K562 (cell line): Measurements from ENCODE around the gene HOXC11. TPM values are rescaled to one million over a fixed set of nuclear protein-coding genes. Genes with fewer than 3 reads are reported as not detected.

Experiments
- ATAC-seq: fragments of 200-7000 bp; cut with Tn5 transposase; 3 replicates; pipeline ENCODE4 v1.9.1; 2020; ENCODE audit warnings: moderate library complexity
- BruUV-seq: library from RNA; stranded (reverse); fragments of 400-500 nt; replicated peaks from 2 replicates; lab custom pipeline; 2021; lab: Mats Ljungman, UMichigan
- CTCF ChIA-PET: fragments of 300-600 bp; formaldehyde crosslinking; extraction: SDS; loops from one replicate; lab custom pipeline; 2021; ENCODE audit warnings: low intra/inter-chr PET ratio; lab: Yijun Ruan, JAX
- POLR2A ChIA-PET: fragments of 300-600, 350-650 bp; sonication (Branson Sonifier 250); formaldehyde crosslinking; extraction: SDS; loops from one replicate; lab custom pipeline; 2021; ENCODE audit warnings: antibody characterized with exemption, inconsistent platforms; lab: Yijun Ruan, JAX
- DNase-seq, 4 experiments: peaks; one replicate each; pipeline versions ENCODE4 v3.0.0 to v3.0.0-alpha.2; 2011 to 2018; ENCODE audit warnings: low spot score in 3 of 4, mixed read lengths in 3 of 4; ENCODE audit errors: extremely low read depth in 1 of 4
- FAIRE-seq: peaks from 2 replicates; lab custom pipeline; 2011; peaks lifted over from hg19 to GRCh38; lab: Jason Lieb, UNC
- H2AFZ ChIP-seq: 2 replicates; pipeline ENCODE4 v1.6.0; 2011; ENCODE audit warnings: low read depth, low read length, control low read depth, inconsistent platforms
- H3K27ac ChIP-seq: fragments of 200-600 bp; 3 replicates; pipeline ENCODE4 v1.8.0; 2011; ENCODE audit warnings: low read depth, mild to moderate bottlenecking, control low read depth, inconsistent platforms, low read length, moderate library complexity, mixed read lengths; ENCODE audit errors: extremely low read depth
- H3K27me3 ChIP-seq, 2 experiments: fragments of 300-600 bp in 1 of 2; 2 replicates in 1 of 2; 3 replicates in 1 of 2; pipeline versions ENCODE4 v1.6.0 to v1.8.0; 2011; ENCODE audit warnings: inconsistent platforms in 2 of 2, low read length in 2 of 2, mild to moderate bottlenecking in 1 of 2, mixed read lengths in 1 of 2, moderate library complexity in 1 of 2; ENCODE audit not compliant: control insufficient read depth in 2 of 2, insufficient read depth in 2 of 2
- H3K36me3 ChIP-seq: fragments of 300-600 bp; 3 replicates; pipeline ENCODE4 v1.8.0; 2011; ENCODE audit warnings: mild to moderate bottlenecking, low read length, inconsistent platforms; ENCODE audit not compliant: control insufficient read depth, insufficient read depth
- H3K4me1 ChIP-seq, 2 experiments: fragments of 200-600 bp in 1 of 2; replicated peaks in 1 of 2; 2 replicates in 1 of 2; 3 replicates in 1 of 2; pipeline versions ENCODE4 v1.5.1 to v1.8.0; 2011; ENCODE audit warnings: inconsistent platforms in 2 of 2, low read length in 2 of 2, mild to moderate bottlenecking in 1 of 2, mixed read lengths in 1 of 2, moderate library complexity in 1 of 2; ENCODE audit not compliant: control insufficient read depth in 2 of 2, insufficient read depth in 2 of 2
- H3K4me2 ChIP-seq: 2 replicates; pipeline ENCODE4 v1.6.1; 2011; ENCODE audit warnings: low read length, control low read depth, inconsistent platforms, mixed read lengths; ENCODE audit not compliant: insufficient read depth
- H3K4me3 ChIP-seq: fragments of 200-600 bp; sonication (generic), shearing (Covaris generic); 2 replicates; pipeline ENCODE4 v1.5.1; 2016; ENCODE audit warnings: control low read depth, inconsistent platforms
- H3K79me2 ChIP-seq: fragments of 200-600 bp; 3 replicates; pipeline ENCODE4 v1.8.0; 2011; ENCODE audit warnings: low read length, inconsistent platforms; ENCODE audit not compliant: control insufficient read depth, insufficient read depth
- H3K9ac ChIP-seq, 2 experiments: 2 replicates each; pipeline versions ENCODE4 v1.6.0 to v1.6.1; 2011; ENCODE audit warnings: low read depth in 2 of 2, low read length in 2 of 2, control low read depth in 1 of 2, inconsistent platforms in 1 of 2, mild to moderate bottlenecking in 1 of 2, mixed read lengths in 1 of 2; ENCODE audit not compliant: insufficient read depth in 1 of 2
- H3K9me1 ChIP-seq: one replicate; pipeline ENCODE4 v1.6.0; 2011; ENCODE audit warnings: inconsistent platforms, mild to moderate bottlenecking, low read length, moderate library complexity; ENCODE audit not compliant: control insufficient read depth, insufficient read depth
- H3K9me3 ChIP-seq: replicated peaks from 2 replicates; pipeline ENCODE4 v1.5.1; 2011; ENCODE audit warnings: low read depth, low read length, inconsistent platforms; ENCODE audit not compliant: control insufficient read depth, insufficient read depth
- H4K20me1 ChIP-seq: replicated peaks from 2 replicates; pipeline ENCODE4 v1.6.1; 2011; ENCODE audit warnings: low read length, inconsistent platforms, mixed read lengths; ENCODE audit not compliant: control insufficient read depth, insufficient read depth
- ARID2 ChIP-seq: fragments of 450-650 bp; IDR thresholded peaks from 2 replicates; pipeline ENCODE4 v1.6.1; 2017; ENCODE audit warnings: antibody characterized with exemption, mild to moderate bottlenecking
- BACH1 ChIP-seq: fragments of 200-800 bp; sonication (Bioruptor generic); IDR thresholded peaks from 2 replicates; pipeline ENCODE4 v1.6.1; 2016; ENCODE audit warnings: missing genetic modification characterization, missing compliant biosample characterization
- BRD4 ChIP-seq: fragments of 200-600 bp; sonication (generic); IDR thresholded peaks from 2 replicates; pipeline ENCODE4 v1.6.1; 2017; ENCODE audit warnings: inconsistent platforms
- CCAR2 ChIP-seq: fragments of 200-400 bp; formaldehyde crosslinking; IDR thresholded peaks from 2 replicates; pipeline ENCODE4 v1.6.1; 2017; ENCODE audit warnings: mild to moderate bottlenecking, low read depth, low read length
- MECOM ChIP-seq: fragments of 250-450 bp; sonication (Bioruptor Pico); IDR thresholded peaks from 2 replicates; pipeline ENCODE4 v1.8.0; 2022; ENCODE audit warnings: inconsistent platforms
- SOX6 ChIP-seq: fragments of 450-650 bp; IDR thresholded peaks from 2 replicates; pipeline ENCODE4 v1.6.1; 2014; ENCODE audit warnings: mild to moderate bottlenecking
- TEAD1 ChIP-seq, 2 experiments: fragments of 450-650 bp in 1 of 2; sonication (generic) in 1 of 2; formaldehyde crosslinking; IDR thresholded peaks; 2 replicates each; pipeline versions ENCODE4 v1.4.0 to v1.8.0; 2020 to 2022; ENCODE audit warnings: mild to moderate bottlenecking in 2 of 2, missing genetic modification reagents in 1 of 2
- TOE1 ChIP-seq, 2 experiments: fragments of 450-650 bp in 1 of 2; sonication (generic) in 1 of 2; formaldehyde crosslinking in 1 of 2; IDR thresholded peaks; 2 replicates each; pipeline versions ENCODE4 v1.7.1 to v1.8.0; 2016 to 2022; ENCODE audit warnings: borderline replicate concordance in 2 of 2, mild to moderate bottlenecking in 2 of 2, antibody characterized with exemption in 1 of 2, inconsistent platforms in 1 of 2, low read depth in 1 of 2, missing genetic modification reagents in 1 of 2, moderate library complexity in 1 of 2
- ZNF146 ChIP-seq: IDR thresholded peaks from one replicate; pipeline ENCODE4 v1.6.1; 2018; ENCODE audit warnings: missing compliant biosample characterization; ENCODE audit not compliant: unreplicated experiment
- ZNF408 ChIP-seq: fragments of 250-450 bp; sonication (Bioruptor Pico); IDR thresholded peaks from 2 replicates; pipeline ENCODE4 v1.4.0; 2020; ENCODE audit warnings: low read depth, mild to moderate bottlenecking, moderate library complexity
- ZNF586 ChIP-seq: fragments of 450-650 bp; formaldehyde crosslinking; conservative IDR thresholded peaks from 2 replicates; pipeline ENCODE4 v1.4.0; 2020; ENCODE audit warnings: mild to moderate bottlenecking, moderate library complexity
- ZNF695 ChIP-seq: fragments of 450-650 bp; formaldehyde crosslinking; IDR thresholded peaks from 2 replicates; pipeline ENCODE4 v1.4.0; 2020; ENCODE audit warnings: mild to moderate bottlenecking, moderate library complexity
- WGBS: fragments of 100-300 bp; shearing (Covaris generic); methylation state at CpG from one replicate; pipeline ENCODE4 v1.1.6; 2016; ENCODE audit warnings: low coverage, mixed read lengths; ENCODE audit not compliant: insufficient coverage; ENCODE audit errors: missing lambda C conversion rate; 5-methylcytosine and 5-hydroxymethylcytosine counted together
- in situ Hi-C: fragments of 300-500 bp; cut with MboI; formaldehyde crosslinking; loops from 4 replicates; pipeline ENCODE4 v1.15.0; 2018; ENCODE audit warnings: inconsistent platforms, mixed read lengths
- intact Hi-C: fragments of 100-400 bp; cut with micrococcal nuclease; formaldehyde crosslinking; loops from 2 replicates; pipeline ENCODE4 v1.14.2; 2022
- polyA plus RNA-seq, 8 experiments: library from polyadenylated mRNA; depleted of rRNA in 4 of 8; stranded (reverse) in 5 of 8; unstranded in 3 of 8; fragments of >200 nt; fragmentation: Nextera tagmentation in 2 of 8; fragmentation: Illumina TruSeq in 1 of 8; extraction: Ambion mirVana in 2 of 8; extraction: Trizol in 1 of 8; gene quantifications; 2 replicates each; pipeline versions ENCODE4 v1.2.1 to v1.2.3, GENCODE V29; 2011 to 2014; ENCODE audit warnings: inconsistent platforms in 1 of 8, missing spikeins in 1 of 8
- total RNA-seq, 7 experiments: library from RNA; depleted of rRNA in 6 of 7; stranded (reverse); fragments of >200 nt in 6 of 7; fragmentation: Illumina TruSeq in 2 of 7; extraction: Trizol in 2 of 7; gene quantifications; 2 replicates each; pipeline versions ENCODE4 v1.2.1 to v1.2.3, GENCODE V29; 2011 to 2021; ENCODE audit warnings: low replicate concordance in 1 of 7
- TF ChIP-seq, protein P1 (sequence below), 2 experiments: fragments of 450-650 bp; IDR thresholded peaks; 2 replicates each; pipeline ENCODE4 v1.6.1; 2016
- TF ChIP-seq, protein P2 (sequence below): fragments of 450-650 bp; formaldehyde crosslinking; IDR thresholded peaks from 2 replicates; pipeline ENCODE4 v1.4.0; 2022; ENCODE audit warnings: mild to moderate bottlenecking, moderate library complexity
- TF ChIP-seq, protein P3 (sequence below): fragments of 450-650 bp; conservative IDR thresholded peaks from 2 replicates; pipeline ENCODE4 v1.6.1; 2016; ENCODE audit warnings: missing genetic modification characterization, low read depth, mild to moderate bottlenecking, missing compliant biosample characterization, moderate library complexity
- TF ChIP-seq, protein P4 (sequence below): fragments of 450-650 bp; formaldehyde crosslinking; IDR thresholded peaks from 2 replicates; pipeline ENCODE4 v1.4.0; 2020; ENCODE audit warnings: mild to moderate bottlenecking

The HOXC11 gene
- total and polyA plus RNA-seq, 9 of the 15 experiments (the other 6 are each of a cell fraction or from before 2014, with no cell fraction given) = not detected

DNA sequence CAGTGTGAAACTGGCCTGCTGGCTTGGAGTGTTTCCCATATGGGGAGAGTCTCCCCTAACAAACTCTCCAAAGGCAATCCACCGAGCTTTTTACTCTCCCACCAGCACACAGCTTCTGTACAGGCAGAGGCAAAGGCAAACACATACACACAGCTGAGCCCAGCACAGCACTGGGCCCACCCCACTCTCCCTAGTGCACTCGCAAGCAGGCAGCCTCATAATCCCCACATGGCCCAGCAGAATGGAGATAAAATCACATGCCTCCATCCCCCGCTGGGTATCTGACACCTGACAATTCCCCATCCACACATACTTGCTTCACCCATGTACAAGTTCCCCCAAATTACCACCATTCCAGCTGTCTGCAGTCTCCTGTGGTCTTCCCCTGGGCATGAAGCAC is 14.8 kb upstream of the HOXC11 start:
- FAIRE-seq = no peak
- POLR2A ChIA-PET = interaction anchor here (0.6 kb wide), 1 partner anchor 18 kb away, joined by 3 read pairs; no protein-coding TSS in a partner anchor
- TF ChIP-seq, protein P1, sequence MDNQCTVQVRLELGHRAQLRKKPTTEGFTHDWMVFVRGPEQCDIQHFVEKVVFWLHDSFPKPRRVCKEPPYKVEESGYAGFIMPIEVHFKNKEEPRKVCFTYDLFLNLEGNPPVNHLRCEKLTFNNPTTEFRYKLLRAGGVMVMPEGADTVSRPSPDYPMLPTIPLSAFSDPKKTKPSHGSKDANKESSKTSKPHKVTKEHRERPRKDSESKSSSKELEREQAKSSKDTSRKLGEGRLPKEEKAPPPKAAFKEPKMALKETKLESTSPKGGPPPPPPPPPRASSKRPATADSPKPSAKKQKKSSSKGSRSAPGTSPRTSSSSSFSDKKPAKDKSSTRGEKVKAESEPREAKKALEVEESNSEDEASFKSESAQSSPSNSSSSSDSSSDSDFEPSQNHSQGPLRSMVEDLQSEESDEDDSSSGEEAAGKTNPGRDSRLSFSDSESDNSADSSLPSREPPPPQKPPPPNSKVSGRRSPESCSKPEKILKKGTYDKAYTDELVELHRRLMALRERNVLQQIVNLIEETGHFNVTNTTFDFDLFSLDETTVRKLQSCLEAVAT (IDR thresholded peaks at IDR 0.05) = no peak
- TF ChIP-seq SOX6 = no peak
- TF ChIP-seq, protein P2, sequence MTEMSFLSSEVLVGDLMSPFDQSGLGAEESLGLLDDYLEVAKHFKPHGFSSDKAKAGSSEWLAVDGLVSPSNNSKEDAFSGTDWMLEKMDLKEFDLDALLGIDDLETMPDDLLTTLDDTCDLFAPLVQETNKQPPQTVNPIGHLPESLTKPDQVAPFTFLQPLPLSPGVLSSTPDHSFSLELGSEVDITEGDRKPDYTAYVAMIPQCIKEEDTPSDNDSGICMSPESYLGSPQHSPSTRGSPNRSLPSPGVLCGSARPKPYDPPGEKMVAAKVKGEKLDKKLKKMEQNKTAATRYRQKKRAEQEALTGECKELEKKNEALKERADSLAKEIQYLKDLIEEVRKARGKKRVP (CRISPR knock-in tag) = no peak
- TF ChIP-seq ZNF146 = no peak
- TF ChIP-seq BRD4 = no peak
- TF ChIP-seq ZNF695 (CRISPR knock-in tag) = no peak
- no peak for TF ChIP-seq CCAR2
- TF ChIP-seq, protein P3, sequence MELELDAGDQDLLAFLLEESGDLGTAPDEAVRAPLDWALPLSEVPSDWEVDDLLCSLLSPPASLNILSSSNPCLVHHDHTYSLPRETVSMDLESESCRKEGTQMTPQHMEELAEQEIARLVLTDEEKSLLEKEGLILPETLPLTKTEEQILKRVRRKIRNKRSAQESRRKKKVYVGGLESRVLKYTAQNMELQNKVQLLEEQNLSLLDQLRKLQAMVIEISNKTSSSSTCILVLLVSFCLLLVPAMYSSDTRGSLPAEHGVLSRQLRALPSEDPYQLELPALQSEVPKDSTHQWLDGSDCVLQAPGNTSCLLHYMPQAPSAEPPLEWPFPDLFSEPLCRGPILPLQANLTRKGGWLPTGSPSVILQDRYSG (tag) = no peak
- TF ChIP-seq ZNF408 (CRISPR knock-in tag) = no peak
- no peak for TF ChIP-seq TOE1 (IDR thresholded peaks at IDR 0.05; ENCODE audit: borderline replicate concordance)
- TF ChIP-seq TOE1 (CRISPR knock-in tag; IDR thresholded peaks at IDR 0.05; ENCODE audit: borderline replicate concordance, low read depth) = no peak
- no peak for TF ChIP-seq ZNF586 (CRISPR knock-in tag)
- TF ChIP-seq, protein P4, sequence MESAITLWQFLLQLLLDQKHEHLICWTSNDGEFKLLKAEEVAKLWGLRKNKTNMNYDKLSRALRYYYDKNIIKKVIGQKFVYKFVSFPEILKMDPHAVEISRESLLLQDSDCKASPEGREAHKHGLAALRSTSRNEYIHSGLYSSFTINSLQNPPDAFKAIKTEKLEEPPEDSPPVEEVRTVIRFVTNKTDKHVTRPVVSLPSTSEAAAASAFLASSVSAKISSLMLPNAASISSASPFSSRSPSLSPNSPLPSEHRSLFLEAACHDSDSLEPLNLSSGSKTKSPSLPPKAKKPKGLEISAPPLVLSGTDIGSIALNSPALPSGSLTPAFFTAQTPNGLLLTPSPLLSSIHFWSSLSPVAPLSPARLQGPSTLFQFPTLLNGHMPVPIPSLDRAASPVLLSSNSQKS (CRISPR knock-in tag) = no peak
- TF ChIP-seq ARID2 = no peak
- TF ChIP-seq TEAD1 (CRISPR knock-in tag; IDR thresholded peaks at IDR 0.05) = no peak
- TF ChIP-seq MECOM = no peak
- no peak for TF ChIP-seq BACH1

More for the DNA sequence above, 14.8 kb upstream of the HOXC11 start:
- H3K79me2 ChIP-seq = no peaks in the 10 kb centered on the region
- in situ Hi-C loops = no loop called here
- intact Hi-C loops = no loop called here
- no TSS peak for BruUV-seq
- H3K9ac ChIP-seq = no peak overlapping the region
- H3K4me3 ChIP-seq = no peak overlapping the region
- peak; percentile 20; the same call in 1 of the 3 replicates for ATAC-seq
- DNase-seq = no peak
- peaks cover 22% of the 10 kb centered on the region; the same call in 1 of the 2 replicates for H4K20me1 ChIP-seq
- no peak overlapping the region for H3K27ac ChIP-seq
- WGBS = 0% methylated on average over 3 of the region's 3 CpGs
- H3K36me3 ChIP-seq = no peaks in the 10 kb centered on the region
- no peak overlapping the region for H2AFZ ChIP-seq
- peaks cover 0 to 15% of the 10 kb centered on the region in 2 experiments; a peak in 2 of 5 replicates for H3K4me1 ChIP-seq
- no peak overlapping the region for H3K4me2 ChIP-seq
- no peaks in the 10 kb centered on the region for H3K9me3 ChIP-seq
- H3K27me3 ChIP-seq = peaks cover 56 to 87% of the 10 kb centered on the region in 2 experiments
- CTCF ChIA-PET = no interaction called here
- H3K9me1 ChIP-seq = no peaks in the 10 kb centered on the region
